Gastroesophageal sphincter (tissue), 4 donors: ENCODE results near the gene PGM2. TPM values are rescaled to one million over a fixed set of nuclear protein-coding genes. Genes with fewer than 3 reads are reported as not detected.

Source experiments
- ATAC-seq: fragments of 150-250 bp; one replicate; pipeline ENCODE4 v1.9.1; 2016; ENCODE audit warnings: mild to moderate bottlenecking, moderate library complexity
- H3K27ac ChIP-seq, 4 donors: fragments of 200-600 bp; sonication (generic) in 3 of 4; 1 replicate in 3 of 4; 2 replicates in 1 of 4; pipeline ENCODE4 v1.5.1; 2016 to 2019
- H3K27me3 ChIP-seq: fragments of 200-600 bp; sonication (generic); one replicate; pipeline ENCODE4 v1.5.1; 2019
- H3K36me3 ChIP-seq, 2 donors: fragments of 200-600 bp; sonication (generic); one replicate each; pipeline ENCODE4 v1.5.1; 2019; ENCODE audit warnings: control low read depth in 1 of 2
- H3K4me1 ChIP-seq, 3 donors: fragments of 200-600 bp; sonication (generic); 1 replicate in 2 of 3; 2 replicates in 1 of 3; pipeline ENCODE4 v1.5.1; 2016 to 2019; ENCODE audit warnings: control low read depth in 2 of 3
- H3K4me3 ChIP-seq, 2 donors: fragments of 200-600 bp; sonication (generic); one replicate each; pipeline ENCODE4 v1.5.1; 2019; ENCODE audit warnings: mild to moderate bottlenecking in 1 of 2, moderate library complexity in 1 of 2
- H3K9me3 ChIP-seq, 3 donors: fragments of 200-600 bp; sonication (generic); one replicate each; pipeline ENCODE4 v1.5.1; 2017 to 2019; ENCODE audit warnings: control low read depth in 2 of 3
- CTCF ChIP-seq, 4 experiments: fragments of 200-600 bp in 2 of 4; fragments of 450-650 bp in 2 of 4; sonication (generic) in 1 of 4; IDR thresholded peaks; one replicate each; pipeline ENCODE4 v1.5.1; 2017 to 2019; ENCODE audit warnings: antibody characterized with exemption in 4 of 4, mild to moderate bottlenecking in 2 of 4, moderate library complexity in 2 of 4
- EP300 ChIP-seq: sonication (generic); formaldehyde crosslinking; IDR thresholded peaks from one replicate; pipeline ENCODE4 v1.6.1; 2017; ENCODE audit warnings: antibody characterized with exemption, mild to moderate bottlenecking
- POLR2A ChIP-seq, 2 donors: fragments of 450-650 bp; IDR thresholded peaks; one replicate each; pipeline ENCODE4 v1.6.1; 2017; ENCODE audit warnings: antibody characterized with exemption in 2 of 2, mild to moderate bottlenecking in 2 of 2, moderate library complexity in 1 of 2
- POLR2AphosphoS5 ChIP-seq: sonication (generic); formaldehyde crosslinking; IDR thresholded peaks from one replicate; pipeline ENCODE4 v1.6.1; 2017; ENCODE audit warnings: antibody characterized with exemption
- WGBS, 2 donors: methylation state at CpG; one replicate each; pipeline ENCODE4 v1.1.5; 2018; ENCODE audit warnings: low coverage in 1 of 2; 5-methylcytosine and 5-hydroxymethylcytosine counted together
- total RNA-seq, 4 donors: library from RNA; depleted of rRNA; stranded (reverse); fragments of >200 nt; gene quantifications; one replicate each; pipeline ENCODE4 v1.1.0, GENCODE V29; 2016

The PGM2 gene
- total RNA-seq, 4 donors from 2014 or later: 19.9 to 35.6 (median 25.3) TPM

DNA sequence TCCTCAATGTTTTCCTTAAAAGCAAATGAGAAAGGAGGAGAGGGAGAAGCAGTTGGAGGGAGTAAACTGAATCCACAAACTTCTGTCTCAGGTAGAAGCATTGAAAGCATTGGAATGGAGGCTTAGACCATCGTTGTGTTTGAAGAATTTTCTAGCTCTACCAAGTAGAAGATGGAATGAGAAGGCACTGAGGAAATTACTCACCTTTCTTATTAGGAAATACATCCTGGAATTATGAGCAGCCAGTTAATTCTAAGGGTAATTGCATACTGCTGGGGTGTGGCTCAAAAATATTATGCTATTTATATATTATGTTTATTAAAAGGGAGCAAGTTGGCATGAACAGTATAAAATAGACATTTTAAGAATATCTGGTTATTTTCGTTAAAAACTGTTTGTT, 12.9 kb downstream of the PGM2 start:
- no peaks in the 10 kb centered on the region for H3K9me3 ChIP-seq

GRCh38 chr4:37844204-37844603, 17.7 kb downstream of the PGM2 start:
- H3K4me3 ChIP-seq: no peak overlapping the region
- TF ChIP-seq CTCF (IDR thresholded peaks at IDR 0.05) (no peak), POLR2A (IDR thresholded peaks at IDR 0.05) (no peak), EP300 (no peak), POLR2AphosphoS5 (no peak)
- 92 to 100% methylated on average over 1 to 5 of the region's 5 CpGs for WGBS, 2 donors
- no peak overlapping the region for H3K27ac ChIP-seq
- H3K9me3 ChIP-seq: no peaks in the 10 kb centered on the region
- peaks cover 0 to 87% of the 10 kb centered on the region in 2 donors for H3K36me3 ChIP-seq
- no peaks in the 10 kb centered on the region for H3K27me3 ChIP-seq
- H3K4me1 ChIP-seq: no peaks in the 10 kb centered on the region
- no peak for ATAC-seq

More for the DNA sequence above, 12.9 kb downstream of the PGM2 start:
- Histone ChIP-seq H3K27me3 (no peaks in the 10 kb centered on the region), H3K4me1 (peaks cover 0 to 11% (median 0%) of the 10 kb centered on the region in 3 donors), H3K27ac (no peak overlapping the region), H3K4me3 (no peak overlapping the region), H3K36me3 (peaks cover 0 to 84% of the 10 kb centered on the region in 2 donors)
- no peak for ATAC-seq
- 37 to 58% methylated on average over 1 to 2 of the region's 2 CpGs for WGBS, 2 donors
- no peak for TF ChIP-seq EP300
- no peak for TF ChIP-seq POLR2A (IDR thresholded peaks at IDR 0.05)
- TF ChIP-seq POLR2AphosphoS5: no peak
- TF ChIP-seq CTCF (IDR thresholded peaks at IDR 0.05): no peak

DNA sequence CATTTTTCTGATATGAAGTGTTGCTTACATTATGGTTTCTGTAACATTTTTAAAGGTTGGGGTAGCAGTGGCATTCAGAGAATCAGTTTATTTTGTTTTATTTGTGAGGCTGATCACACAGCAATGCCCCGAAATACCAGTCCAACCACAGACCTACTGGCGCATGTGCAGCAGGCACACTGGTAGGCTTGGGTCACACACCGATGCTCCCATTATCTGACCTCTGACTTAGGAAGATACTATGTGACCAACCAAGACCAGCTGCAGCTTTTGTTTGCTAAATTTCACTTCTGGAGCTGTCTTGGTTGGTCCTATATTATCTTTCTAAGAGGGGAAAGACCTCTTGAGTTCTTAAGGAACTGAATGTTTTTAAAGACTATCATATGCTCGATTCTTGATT, 18.7 kb downstream of the PGM2 start:
- no peak for TF ChIP-seq EP300
- no peak for TF ChIP-seq CTCF (IDR thresholded peaks at IDR 0.05)
- TF ChIP-seq POLR2AphosphoS5: no peak
- TF ChIP-seq POLR2A (IDR thresholded peaks at IDR 0.05): no peak
- no peaks in the 10 kb centered on the region for H3K4me1 ChIP-seq
- peaks cover 0 to 89% of the 10 kb centered on the region in 2 donors for H3K36me3 ChIP-seq
- no peaks in the 10 kb centered on the region for H3K27me3 ChIP-seq
- WGBS, 2 donors: 83 to 100% methylated on average over 1 to 4 of the region's 4 CpGs
- no peak for ATAC-seq
- H3K9me3 ChIP-seq: no peaks in the 10 kb centered on the region
- no peak overlapping the region for H3K27ac ChIP-seq
- H3K4me3 ChIP-seq: no peak overlapping the region

GRCh38 chr4:37847311-37847884, 20.9 kb downstream of the PGM2 start:
- Histone ChIP-seq H3K4me3 (no peak overlapping the region), H3K4me1 (no peaks in the 10 kb centered on the region), H3K27me3 (no peaks in the 10 kb centered on the region), H3K27ac (no peak overlapping the region), H3K36me3 (peaks cover 3 to 89% of the 10 kb centered on the region in 2 donors), H3K9me3 (no peaks in the 10 kb centered on the region)
- 51 to 70% methylated on average over 5 of the region's 5 CpGs for WGBS, 2 donors
- no peak for ATAC-seq
- no peak for TF ChIP-seq POLR2A (IDR thresholded peaks at IDR 0.05)
- no peak for TF ChIP-seq EP300
- TF ChIP-seq POLR2AphosphoS5: no peak
- no peak for TF ChIP-seq CTCF (IDR thresholded peaks at IDR 0.05)

GRCh38 chr4:37852376-37852775, 25.9 kb downstream of the PGM2 start:
- H3K27me3 ChIP-seq: no peaks in the 10 kb centered on the region
- TF ChIP-seq POLR2A (IDR thresholded peaks at IDR 0.05) (no peak), EP300 (no peak), CTCF (IDR thresholded peaks at IDR 0.05) (no peak), POLR2AphosphoS5 (no peak)
- H3K4me1 ChIP-seq: no peaks in the 10 kb centered on the region
- H3K9me3 ChIP-seq: no peaks in the 10 kb centered on the region
- peaks cover 3 to 85% of the 10 kb centered on the region in 2 donors for H3K36me3 ChIP-seq
- H3K27ac ChIP-seq: no peak overlapping the region
- no peak for ATAC-seq
- 73% methylated on average over 2 of the region's 2 CpGs; no CpG with 5 or more reads in 1 of the 2 donors for WGBS, 2 donors
- H3K4me3 ChIP-seq: no peak overlapping the region
